ENCODE measurements around the gene DXO. TPM values are rescaled to one million over a fixed set of nuclear protein-coding genes. Genes with fewer than 3 reads are reported as not detected.

Gene DXO
- total and polyA plus RNA-seq, 4 donors, result 11.9 to 23.9 (median 16.9) TPM

- WGBS, 2 donors, result 87 to 91% methylated on average over 7 of the region's 7 CpGs
- Histone ChIP-seq H3K9ac (ENCODE audit: insufficient read depth in 1 of 2, low read length in 2 of 2) (no peak overlapping the region), H3K36me3 (ENCODE audit: control insufficient read depth in 4 of 4, insufficient read depth in 4 of 4, low read length in 4 of 4) (peaks cover 9 to 31% (median 21%) of the 10 kb centered on the region in 4 donors)
These were observed 21.9 kb downstream of the DXO start for GRCh38 chr6:31949926-31950548.

GRCh38 chr6:31948753-31949413, 23.1 kb downstream of the DXO start:
- peak in 1 of 3 donors; percentile 7 for DNase-seq
- H3K4me1 ChIP-seq (ENCODE audit: control insufficient read depth in 5 of 5, insufficient read depth in 5 of 5, low read length in 5 of 5), result peaks cover 0 to 14% (median 0%) of the 10 kb centered on the region in 5 donors
- H3K9ac ChIP-seq (ENCODE audit: insufficient read depth in 1 of 2, low read length in 2 of 2), result no peak overlapping the region
- no peak for ATAC-seq (ENCODE audit: insufficient read depth, low FRiP score)
- no peaks in the 10 kb centered on the region for H3K9me3 ChIP-seq (ENCODE audit: control insufficient read depth in 4 of 4, insufficient read depth in 3 of 4, low read length in 3 of 4)
- no peak for TF ChIP-seq CTCF (IDR thresholded peaks at IDR 0.05; ENCODE audit: control extremely low read depth, extremely low read depth)
- H3K27ac ChIP-seq (ENCODE audit: low read depth in 1 of 2, low read length in 1 of 2), result no peak overlapping the region
- no peak overlapping the region for H3K4me3 ChIP-seq
- H3K36me3 ChIP-seq (ENCODE audit: control insufficient read depth in 4 of 4, insufficient read depth in 4 of 4, low read length in 4 of 4), result peaks cover 7 to 23% (median 15%) of the 10 kb centered on the region in 4 donors
- peaks cover 0 to 5% (median 0%) of the 10 kb centered on the region in 3 donors for H3K27me3 ChIP-seq (ENCODE audit: control insufficient read depth in 3 of 3, insufficient read depth in 3 of 3, low read length in 2 of 3)
- WGBS, 2 donors, result 80 to 90% methylated on average over 6 of the region's 6 CpGs

More at GRCh38 chr6:31949926-31950548, 21.9 kb downstream of the DXO start:
- H3K4me1 ChIP-seq (ENCODE audit: control insufficient read depth in 5 of 5, insufficient read depth in 5 of 5, low read length in 5 of 5), result peaks cover 0 to 14% (median 0%) of the 10 kb centered on the region in 5 donors
- no peak for TF ChIP-seq CTCF (IDR thresholded peaks at IDR 0.05; ENCODE audit: control extremely low read depth, extremely low read depth)
- DNase-seq, result peak in 1 of 3 donors; percentile 3
- H3K27me3 ChIP-seq (ENCODE audit: control insufficient read depth in 3 of 3, insufficient read depth in 3 of 3, low read length in 2 of 3), result peaks cover 0 to 5% (median 0%) of the 10 kb centered on the region in 3 donors
- H3K9me3 ChIP-seq (ENCODE audit: control insufficient read depth in 4 of 4, insufficient read depth in 3 of 4, low read length in 3 of 4), result no peaks in the 10 kb centered on the region
- no peak overlapping the region for H3K4me3 ChIP-seq
- ATAC-seq (ENCODE audit: insufficient read depth, low FRiP score), result no peak
- H3K27ac ChIP-seq (ENCODE audit: low read depth in 1 of 2, low read length in 1 of 2), result no peak overlapping the region

GRCh38 chr6:31948306-31948705, 23.6 kb downstream of the DXO start:
- peaks cover 0 to 5% (median 0%) of the 10 kb centered on the region in 3 donors for H3K27me3 ChIP-seq (ENCODE audit: control insufficient read depth in 3 of 3, insufficient read depth in 3 of 3, low read length in 2 of 3)
- no peak for TF ChIP-seq CTCF (IDR thresholded peaks at IDR 0.05; ENCODE audit: control extremely low read depth, extremely low read depth)
- WGBS, 2 donors, result 78 to 80% methylated on average over 5 of the region's 5 CpGs
- no peaks in the 10 kb centered on the region for H3K9me3 ChIP-seq (ENCODE audit: control insufficient read depth in 4 of 4, insufficient read depth in 3 of 4, low read length in 3 of 4)
- peaks cover 0 to 14% (median 0%) of the 10 kb centered on the region in 5 donors for H3K4me1 ChIP-seq (ENCODE audit: control insufficient read depth in 5 of 5, insufficient read depth in 5 of 5, low read length in 5 of 5)
- no peak overlapping the region for H3K4me3 ChIP-seq
- no peak overlapping the region for H3K9ac ChIP-seq (ENCODE audit: insufficient read depth in 1 of 2, low read length in 2 of 2)
- DNase-seq (no peak), ATAC-seq (ENCODE audit: insufficient read depth, low FRiP score) (no peak)
- peaks cover under 1 to 18% (median 9%) of the 10 kb centered on the region in 4 donors for H3K36me3 ChIP-seq (ENCODE audit: control insufficient read depth in 4 of 4, insufficient read depth in 4 of 4, low read length in 4 of 4)
- H3K27ac ChIP-seq (ENCODE audit: low read depth in 1 of 2, low read length in 1 of 2), result no peak overlapping the region

Measured in lung (tissue), 12 donors.